GM15510 (cell line): ENCODE measurements around the gene CPNE4.

Experiments used
- POLR2A ChIP-seq: IDR thresholded peaks from 3 replicates; pipeline ENCODE4 v1.6.1; 2011; ENCODE audit warnings: borderline replicate concordance; ENCODE audit not compliant: insufficient read length; ENCODE audit errors: extremely low read depth

The CPNE4 gene

DNA sequence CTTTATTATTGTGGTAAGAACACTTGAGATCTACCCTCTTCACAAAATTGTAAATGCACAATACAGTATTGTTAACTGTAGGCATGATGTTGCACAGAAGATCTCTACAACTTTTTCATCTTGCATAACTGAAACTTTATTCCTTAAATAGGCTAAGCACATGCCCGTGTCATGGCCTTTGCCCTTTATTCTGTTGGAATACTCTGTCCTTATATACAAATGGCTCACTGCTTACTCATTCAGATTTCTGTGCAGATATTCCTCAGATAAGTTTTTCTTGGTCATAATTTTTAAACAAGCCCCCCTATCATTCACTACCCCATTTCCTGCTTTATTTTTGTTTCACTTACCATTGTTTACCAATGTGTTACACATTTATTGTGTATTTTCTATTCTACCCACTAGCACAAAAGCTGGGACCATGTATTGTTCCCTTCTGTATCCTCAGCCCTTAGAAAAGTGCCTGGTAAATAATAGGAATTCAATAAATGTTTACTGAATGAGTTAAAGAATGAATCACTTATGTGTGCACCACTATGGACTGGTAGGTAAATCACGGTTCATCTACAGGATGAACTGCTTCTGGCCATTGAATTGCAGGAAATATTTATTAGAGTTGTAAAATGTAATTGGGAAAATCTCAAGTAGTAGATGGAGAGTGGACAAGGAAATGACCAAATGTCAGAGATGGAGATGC lies 151.0 kb downstream of the CPNE4 start:
- TF ChIP-seq POLR2A = no peak

DNA sequence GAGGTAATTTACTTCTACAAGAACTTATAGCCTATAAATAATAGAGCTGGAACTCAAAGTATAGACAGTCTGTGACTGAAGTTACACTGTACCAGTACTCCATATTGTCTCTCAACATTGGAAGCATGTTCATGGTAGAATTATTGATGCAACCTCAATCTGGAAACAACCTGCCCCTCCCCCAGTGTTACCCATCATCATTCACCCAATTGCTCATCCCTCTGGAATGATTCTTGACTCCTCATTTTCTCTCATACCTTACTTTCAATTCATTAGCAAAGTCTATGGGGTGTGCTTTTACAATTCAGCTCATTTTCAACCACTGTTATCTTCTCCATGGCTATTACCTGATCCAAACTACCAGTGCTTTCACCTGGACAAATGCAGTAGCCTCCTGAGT lies 151.7 kb downstream of the CPNE4 start:
- no peak for TF ChIP-seq POLR2A

DNA sequence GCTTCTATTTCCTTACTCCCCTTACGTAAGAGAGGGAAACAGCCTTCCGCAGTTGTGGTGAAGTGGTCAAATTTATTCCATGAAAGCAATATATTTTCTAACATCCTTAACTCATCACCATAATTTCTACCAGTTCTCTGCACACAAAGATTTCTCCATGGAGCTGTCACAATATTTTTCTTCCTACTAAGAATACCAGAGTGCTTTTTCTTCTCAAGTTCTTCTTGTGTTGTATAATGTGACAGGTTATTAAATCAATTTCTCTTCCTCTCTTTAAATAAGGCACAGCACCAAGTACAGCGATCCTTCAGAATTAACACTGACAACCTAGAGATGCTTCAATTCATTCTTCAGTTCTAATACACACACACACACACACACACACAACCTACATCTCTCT lies 153.0 kb downstream of the CPNE4 start:
- TF ChIP-seq POLR2A = no peak

DNA sequence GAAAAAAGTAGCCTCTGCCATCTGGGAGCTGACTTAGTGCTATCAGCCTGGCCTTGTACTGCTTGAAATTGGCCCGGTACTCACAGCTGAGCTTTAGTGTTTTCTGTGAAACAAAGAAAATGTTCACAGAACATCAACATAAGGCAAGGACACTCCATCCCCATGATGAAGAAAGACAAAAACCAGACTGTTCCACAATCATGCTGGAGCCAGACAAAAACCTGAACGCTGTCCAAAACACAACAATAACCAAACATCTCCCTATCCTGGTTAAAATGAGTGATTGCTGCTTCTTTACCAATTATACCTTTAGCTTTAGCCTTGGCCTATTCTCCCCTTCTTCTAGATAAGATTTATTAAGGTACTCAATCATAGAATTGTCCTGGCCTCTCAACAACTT lies 153.9 kb downstream of the CPNE4 start:
- TF ChIP-seq POLR2A = no peak

DNA sequence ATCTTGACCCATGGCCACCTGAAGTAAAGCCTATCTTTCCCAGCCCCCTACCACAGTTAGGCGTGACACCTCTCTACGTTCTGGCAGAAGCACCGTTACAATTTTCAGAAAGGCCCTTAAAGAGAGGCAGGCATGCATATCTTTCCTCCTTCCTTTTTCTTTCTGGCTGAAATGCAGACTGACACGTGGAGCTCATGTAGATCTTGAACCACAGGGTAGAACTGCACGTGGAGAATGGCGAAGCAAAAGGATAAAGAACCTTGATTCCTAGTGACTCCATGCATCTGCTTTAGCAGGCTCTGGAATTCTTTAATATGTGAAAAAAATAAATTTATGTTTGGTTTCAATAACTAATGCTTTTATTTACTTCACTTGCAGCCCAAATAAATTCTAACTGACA lies 166.6 kb downstream of the CPNE4 start:
- TF ChIP-seq POLR2A = no peak

DNA sequence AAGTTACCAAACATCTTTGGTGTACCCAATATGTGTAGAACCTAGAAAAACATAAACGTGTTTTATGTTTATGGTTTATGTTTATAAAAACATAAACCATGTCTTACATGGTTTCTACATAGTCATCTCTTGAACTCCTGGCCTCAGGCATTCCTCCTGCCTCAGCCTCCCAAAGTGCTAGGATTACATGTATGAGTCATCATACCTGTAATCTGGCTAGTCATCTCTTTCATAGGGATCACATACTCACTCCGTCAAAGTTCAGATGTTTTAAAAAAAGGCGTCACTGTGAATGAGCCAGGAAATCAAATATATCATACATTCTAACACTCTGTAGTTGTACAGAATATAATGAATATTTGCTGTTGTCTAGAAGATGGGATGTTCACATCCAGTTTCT lies 178.6 kb downstream of the CPNE4 start:
- TF ChIP-seq POLR2A = no peak

DNA sequence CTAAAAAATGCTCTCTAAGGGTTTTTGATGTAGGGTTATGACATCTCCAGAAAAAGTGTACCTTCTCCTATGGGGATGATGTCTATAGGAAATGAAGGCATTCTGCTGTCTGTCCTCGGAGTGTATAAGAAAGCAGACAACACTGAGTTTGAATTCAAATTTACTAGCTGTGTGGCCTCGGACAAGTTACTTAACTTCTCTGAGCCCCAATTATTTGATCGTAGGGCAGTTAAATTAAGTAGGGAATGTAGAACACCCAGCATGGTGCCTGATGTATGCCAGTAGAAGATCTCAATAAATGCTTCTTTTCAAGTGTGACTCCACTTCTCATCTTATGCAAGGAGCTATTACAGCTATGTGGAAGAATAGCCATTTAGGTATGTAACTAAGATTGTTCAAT lies 184.6 kb downstream of the CPNE4 start:
- TF ChIP-seq POLR2A = no peak

DNA sequence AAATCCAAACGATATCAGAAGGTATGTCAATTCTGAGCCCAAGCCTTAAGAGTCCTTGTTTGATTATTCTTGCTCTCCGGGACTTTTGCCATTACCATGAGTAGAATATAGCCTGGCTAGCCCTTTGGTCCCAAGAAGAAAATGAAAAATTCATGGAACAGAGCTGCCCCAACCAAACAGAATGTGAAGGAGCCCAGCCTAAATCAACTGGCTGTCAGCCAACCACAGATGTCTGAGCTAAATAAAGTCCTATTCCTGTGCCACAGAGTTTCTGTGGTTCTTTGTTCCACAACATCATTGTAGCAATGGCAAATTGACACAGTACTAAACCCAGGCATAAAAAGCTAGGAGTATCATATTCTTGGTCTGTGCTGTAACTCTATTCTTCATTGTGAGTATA lies 185.2 kb downstream of the CPNE4 start:
- no peak for TF ChIP-seq POLR2A

DNA sequence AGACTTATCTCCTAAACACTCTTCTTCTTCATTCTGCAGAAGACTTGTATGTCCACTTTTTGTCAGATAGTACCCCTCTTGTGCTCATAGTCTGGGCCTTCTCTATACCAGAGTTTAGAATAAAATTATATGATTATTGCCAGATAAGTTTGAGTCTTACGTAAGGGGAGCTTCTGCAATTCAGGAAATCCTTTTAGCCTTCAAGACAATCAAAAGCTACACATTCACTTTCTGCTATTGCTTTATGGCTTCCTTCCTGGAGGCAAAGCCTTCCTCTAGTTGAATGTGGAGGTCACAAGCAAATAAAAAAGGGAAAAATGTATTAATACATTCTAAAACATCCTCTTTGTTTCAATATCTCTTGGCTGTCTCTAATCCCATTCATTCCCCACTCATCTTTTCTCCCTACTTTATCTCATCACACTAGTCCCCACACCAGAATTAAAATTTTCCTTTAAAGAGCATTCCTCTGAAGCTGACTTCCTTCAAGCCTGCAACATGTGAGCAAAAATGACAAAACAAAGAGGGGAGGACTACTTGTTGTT lies 186.8 kb downstream of the CPNE4 start:
- TF ChIP-seq POLR2A = no peak

DNA sequence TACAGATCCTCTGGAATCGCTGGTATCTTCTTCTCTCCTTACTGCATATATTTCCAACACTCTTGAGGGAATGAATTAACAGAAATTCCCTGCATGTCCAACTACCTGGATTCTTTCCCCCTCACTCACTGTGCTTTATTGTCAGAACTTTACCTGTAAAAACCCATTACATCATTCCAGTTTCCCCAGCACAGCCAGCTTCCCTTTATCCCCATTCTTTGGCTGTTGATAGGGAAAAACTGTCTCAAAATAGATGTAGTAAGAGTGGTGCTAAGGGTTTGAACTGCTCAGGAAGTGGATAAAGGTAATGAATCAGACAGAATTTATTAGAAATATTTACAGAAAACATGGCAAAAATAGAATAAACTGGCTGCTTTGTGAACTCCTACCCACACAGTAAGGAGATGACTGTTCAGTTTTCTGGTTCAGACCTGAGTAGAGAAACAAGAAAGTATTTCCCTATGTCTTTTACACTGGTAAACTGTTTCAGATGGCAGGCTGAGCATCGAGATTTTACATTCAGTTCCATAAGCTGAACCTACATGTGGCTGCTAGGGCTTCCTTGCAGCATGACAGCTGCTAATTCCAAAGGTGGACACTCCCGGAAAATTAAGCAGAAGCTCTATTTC lies 188.4 kb downstream of the CPNE4 start:
- TF ChIP-seq POLR2A = no peak

DNA sequence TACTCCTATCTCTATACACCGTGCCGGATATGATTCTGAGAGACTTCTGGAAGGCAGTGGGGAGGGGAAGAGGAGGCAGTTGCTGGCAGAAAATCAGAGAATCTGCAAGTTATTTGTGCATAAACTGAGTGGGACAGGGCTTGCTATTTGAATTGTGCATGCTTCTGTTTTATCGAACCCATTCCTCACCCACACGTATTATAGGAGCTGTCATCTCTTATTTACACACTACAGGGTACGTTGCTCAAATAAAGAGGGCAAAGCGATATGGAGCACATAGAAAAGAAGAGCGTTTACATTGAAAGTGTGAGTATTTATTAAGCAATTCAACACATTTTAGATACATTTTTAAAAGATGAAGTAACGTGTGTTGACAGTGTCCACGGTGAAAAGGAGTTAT lies 191.6 kb downstream of the CPNE4 start:
- no peak for TF ChIP-seq POLR2A

DNA sequence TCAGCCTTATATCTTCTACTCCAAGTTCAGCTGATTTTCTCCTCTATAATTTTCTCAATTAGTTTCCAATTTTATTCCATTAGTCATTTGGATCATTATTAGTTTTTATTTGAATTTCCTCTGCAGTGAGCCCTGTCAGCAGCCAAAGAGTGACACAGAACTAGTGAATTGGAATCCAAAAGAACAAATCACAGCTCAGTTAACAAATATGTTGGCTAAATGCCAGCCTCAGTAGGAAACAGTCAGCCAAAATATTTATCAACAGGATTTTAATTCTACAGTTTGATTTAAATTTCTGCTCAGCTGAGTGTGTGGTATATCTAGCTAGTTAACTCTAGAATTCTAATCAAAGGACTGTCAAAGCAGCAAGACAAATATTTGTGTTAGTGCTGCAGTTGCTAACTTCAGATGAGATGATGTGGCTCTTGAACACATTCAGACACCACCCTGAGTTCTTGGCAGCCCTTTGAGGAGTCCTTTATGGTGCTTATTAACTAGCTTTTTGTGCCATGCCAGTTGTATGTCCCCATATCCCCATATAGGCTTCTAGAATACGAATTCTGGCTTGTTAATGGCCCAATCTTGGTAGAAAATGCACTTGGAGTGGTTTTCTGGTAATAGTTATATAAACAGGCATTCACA lies 194.5 kb downstream of the CPNE4 start:
- no peak for TF ChIP-seq POLR2A

DNA sequence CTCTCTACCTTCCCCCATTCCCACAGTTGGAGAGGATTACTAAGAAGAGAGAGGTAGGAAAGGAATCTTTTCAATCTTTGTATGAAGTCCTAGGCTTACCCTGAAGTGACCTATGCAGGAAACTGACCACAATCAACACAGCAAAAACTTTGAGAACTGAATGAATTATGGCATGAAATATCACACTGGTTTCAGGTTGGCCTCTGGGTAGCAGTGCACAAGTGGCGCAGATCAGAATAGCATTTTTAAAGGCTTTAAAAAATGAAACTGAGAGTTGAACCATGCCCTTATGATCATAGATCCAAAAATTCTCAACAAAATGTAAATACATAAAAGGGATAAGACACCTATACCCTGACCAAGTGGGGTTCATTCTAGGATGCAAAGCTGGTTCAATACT lies 198.9 kb downstream of the CPNE4 start:
- TF ChIP-seq POLR2A = no peak

DNA sequence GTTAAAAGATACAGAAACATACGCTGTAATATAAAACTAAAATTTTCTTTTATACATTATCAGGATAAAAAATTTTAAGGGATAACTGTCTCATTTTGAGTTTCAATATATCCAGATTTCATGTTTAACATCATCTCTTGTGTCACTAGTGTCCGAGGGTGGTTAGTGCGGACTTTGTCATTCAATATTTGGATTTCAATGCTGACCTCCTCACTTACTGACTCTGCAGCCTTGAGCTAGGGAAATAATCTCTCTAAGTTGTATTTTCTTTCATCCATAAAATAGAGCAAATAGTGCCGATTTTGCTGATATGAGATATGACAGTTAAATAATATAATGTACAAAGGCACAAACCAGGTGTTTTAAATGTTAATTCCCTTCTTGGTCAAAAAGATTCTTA lies 203.2 kb downstream of the CPNE4 start:
- no peak for TF ChIP-seq POLR2A

DNA sequence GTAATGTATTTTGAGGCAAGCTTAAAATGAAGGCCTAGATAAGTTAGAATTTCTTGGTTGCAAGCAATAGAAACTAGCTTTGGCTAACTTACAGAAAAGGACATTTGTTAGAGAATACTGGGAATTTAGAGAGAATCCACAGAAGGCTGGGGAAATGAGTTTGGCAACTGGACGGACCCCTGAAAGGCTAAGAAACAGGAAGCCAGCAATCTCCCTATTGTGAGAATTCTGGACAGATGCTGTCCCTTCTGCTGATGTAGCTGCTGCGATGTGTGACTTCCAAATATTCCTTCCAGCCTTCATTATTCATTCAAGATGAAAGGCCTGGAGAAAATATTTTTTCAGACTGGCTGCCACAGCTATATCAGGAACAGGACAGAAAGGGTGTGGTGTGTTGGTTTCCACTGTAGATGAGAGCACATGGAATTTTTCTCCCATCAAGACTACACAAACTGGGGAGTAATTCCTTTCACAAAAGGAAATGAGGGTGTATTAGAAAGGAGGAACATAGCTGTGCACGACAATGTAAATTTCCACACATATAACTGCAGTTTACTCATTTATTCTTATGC lies 213.5 kb downstream of the CPNE4 start:
- no peak for TF ChIP-seq POLR2A

DNA sequence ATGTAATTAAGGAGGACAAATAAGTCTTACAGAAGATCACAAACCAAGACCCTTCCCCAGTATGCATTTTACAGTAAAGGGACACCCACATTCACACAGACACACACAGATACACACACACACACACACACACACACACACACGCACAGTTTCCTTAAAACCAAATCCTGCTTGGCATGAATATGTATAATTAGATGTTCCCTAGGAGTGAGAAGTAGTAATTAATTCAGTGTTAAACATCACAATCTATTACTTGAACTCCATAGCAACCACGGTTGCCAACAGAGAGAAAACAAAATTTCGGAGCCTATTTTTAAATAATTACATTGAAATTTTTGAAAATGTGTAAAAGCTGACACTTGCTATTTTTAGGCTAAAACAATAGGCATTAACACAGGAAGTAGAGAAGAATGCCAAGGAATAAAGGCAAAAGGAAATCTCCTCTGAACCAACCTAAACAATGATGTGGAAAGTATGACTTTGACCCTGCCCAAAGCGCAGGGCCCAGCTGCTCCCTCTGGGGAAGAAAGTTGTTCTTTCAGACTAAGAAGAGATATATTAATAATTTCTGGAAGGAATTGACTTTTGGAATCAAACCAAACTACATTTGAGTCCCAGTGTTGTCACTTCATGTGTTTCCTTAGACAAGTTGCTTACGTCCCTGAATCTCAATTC lies 215.3 kb downstream of the CPNE4 start:
- TF ChIP-seq POLR2A = no peak

DNA sequence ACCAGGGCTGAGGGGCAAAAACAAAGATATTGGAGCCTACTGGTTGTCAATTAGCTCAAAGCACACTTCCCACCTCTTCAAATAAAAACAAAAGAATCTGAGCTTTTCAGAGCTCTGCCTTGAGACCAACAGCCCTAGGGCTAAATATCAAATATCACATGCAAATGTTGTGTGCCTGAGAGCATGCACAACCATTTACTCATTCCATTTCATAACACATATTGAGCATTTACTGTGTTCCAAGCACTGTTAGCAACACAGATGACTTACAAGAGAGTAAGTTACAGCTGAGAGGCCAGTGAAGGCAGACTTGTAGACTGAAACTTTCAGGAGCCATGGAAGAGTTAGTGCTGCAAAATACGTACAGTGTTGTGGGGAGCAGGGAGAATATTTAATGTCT lies 222.4 kb downstream of the CPNE4 start:
- no peak for TF ChIP-seq POLR2A
